K562 (cell line): ENCODE measurements around the gene BIK. TPM values are rescaled to one million over a fixed set of nuclear protein-coding genes. Genes with fewer than 3 reads are reported as not detected.

Experiments
- ATAC-seq: fragments of 200-7000 bp; cut with Tn5 transposase; 3 replicates; pipeline ENCODE4 v1.9.1; 2020; ENCODE audit warnings: moderate library complexity
- BruUV-seq: library from RNA; stranded (reverse); fragments of 400-500 nt; replicated peaks from 2 replicates; lab custom pipeline; 2021; lab: Mats Ljungman, UMichigan
- CTCF ChIA-PET: fragments of 300-600 bp; formaldehyde crosslinking; extraction: SDS; loops from one replicate; lab custom pipeline; 2021; ENCODE audit warnings: low intra/inter-chr PET ratio; lab: Yijun Ruan, JAX
- POLR2A ChIA-PET: fragments of 300-600, 350-650 bp; sonication (Branson Sonifier 250); formaldehyde crosslinking; extraction: SDS; loops from one replicate; lab custom pipeline; 2021; ENCODE audit warnings: antibody characterized with exemption, inconsistent platforms; lab: Yijun Ruan, JAX
- DNase-seq, 4 experiments: peaks; one replicate each; pipeline versions ENCODE4 v3.0.0 to v3.0.0-alpha.2; 2011 to 2018; ENCODE audit warnings: low spot score in 3 of 4, mixed read lengths in 3 of 4; ENCODE audit errors: extremely low read depth in 1 of 4
- FAIRE-seq: peaks from 2 replicates; lab custom pipeline; 2011; peaks lifted over from hg19 to GRCh38; lab: Jason Lieb, UNC
- H2AFZ ChIP-seq: 2 replicates; pipeline ENCODE4 v1.6.0; 2011; ENCODE audit warnings: low read depth, low read length, control low read depth, inconsistent platforms
- H3K27ac ChIP-seq: fragments of 200-600 bp; 3 replicates; pipeline ENCODE4 v1.8.0; 2011; ENCODE audit warnings: low read depth, mild to moderate bottlenecking, control low read depth, inconsistent platforms, low read length, moderate library complexity, mixed read lengths; ENCODE audit errors: extremely low read depth
- H3K27me3 ChIP-seq, 2 experiments: fragments of 300-600 bp in 1 of 2; 2 replicates in 1 of 2; 3 replicates in 1 of 2; pipeline versions ENCODE4 v1.6.0 to v1.8.0; 2011; ENCODE audit warnings: inconsistent platforms in 2 of 2, low read length in 2 of 2, mild to moderate bottlenecking in 1 of 2, mixed read lengths in 1 of 2, moderate library complexity in 1 of 2; ENCODE audit not compliant: control insufficient read depth in 2 of 2, insufficient read depth in 2 of 2
- H3K36me3 ChIP-seq: fragments of 300-600 bp; 3 replicates; pipeline ENCODE4 v1.8.0; 2011; ENCODE audit warnings: mild to moderate bottlenecking, low read length, inconsistent platforms; ENCODE audit not compliant: control insufficient read depth, insufficient read depth
- H3K4me1 ChIP-seq, 2 experiments: fragments of 200-600 bp in 1 of 2; replicated peaks in 1 of 2; 2 replicates in 1 of 2; 3 replicates in 1 of 2; pipeline versions ENCODE4 v1.5.1 to v1.8.0; 2011; ENCODE audit warnings: inconsistent platforms in 2 of 2, low read length in 2 of 2, mild to moderate bottlenecking in 1 of 2, mixed read lengths in 1 of 2, moderate library complexity in 1 of 2; ENCODE audit not compliant: control insufficient read depth in 2 of 2, insufficient read depth in 2 of 2
- H3K4me2 ChIP-seq: 2 replicates; pipeline ENCODE4 v1.6.1; 2011; ENCODE audit warnings: low read length, control low read depth, inconsistent platforms, mixed read lengths; ENCODE audit not compliant: insufficient read depth
- H3K4me3 ChIP-seq: fragments of 200-600 bp; sonication (generic), shearing (Covaris generic); 2 replicates; pipeline ENCODE4 v1.5.1; 2016; ENCODE audit warnings: control low read depth, inconsistent platforms
- H3K79me2 ChIP-seq: fragments of 200-600 bp; 3 replicates; pipeline ENCODE4 v1.8.0; 2011; ENCODE audit warnings: low read length, inconsistent platforms; ENCODE audit not compliant: control insufficient read depth, insufficient read depth
- H3K9ac ChIP-seq, 2 experiments: 2 replicates each; pipeline versions ENCODE4 v1.6.0 to v1.6.1; 2011; ENCODE audit warnings: low read depth in 2 of 2, low read length in 2 of 2, control low read depth in 1 of 2, inconsistent platforms in 1 of 2, mild to moderate bottlenecking in 1 of 2, mixed read lengths in 1 of 2; ENCODE audit not compliant: insufficient read depth in 1 of 2
- H3K9me1 ChIP-seq: one replicate; pipeline ENCODE4 v1.6.0; 2011; ENCODE audit warnings: inconsistent platforms, mild to moderate bottlenecking, low read length, moderate library complexity; ENCODE audit not compliant: control insufficient read depth, insufficient read depth
- H3K9me3 ChIP-seq: replicated peaks from 2 replicates; pipeline ENCODE4 v1.5.1; 2011; ENCODE audit warnings: low read depth, low read length, inconsistent platforms; ENCODE audit not compliant: control insufficient read depth, insufficient read depth
- H4K20me1 ChIP-seq: replicated peaks from 2 replicates; pipeline ENCODE4 v1.6.1; 2011; ENCODE audit warnings: low read length, inconsistent platforms, mixed read lengths; ENCODE audit not compliant: control insufficient read depth, insufficient read depth
- CREB1 ChIP-seq, 2 experiments: sonication (generic) in 1 of 2; formaldehyde crosslinking in 1 of 2; IDR thresholded peaks; 2 replicates each; pipeline versions ENCODE4 v1.6.1 to v1.8.0; 2012 to 2022; ENCODE audit warnings: inconsistent platforms in 1 of 2, mild to moderate bottlenecking in 1 of 2, missing genetic modification reagents in 1 of 2, moderate library complexity in 1 of 2
- DACH1 ChIP-seq: fragments of 450-650 bp; IDR thresholded peaks from 2 replicates; pipeline ENCODE4 v1.6.1; 2018; ENCODE audit not compliant: partially characterized antibody
- ESRRB ChIP-seq: fragments of 250-450 bp; sonication (Bioruptor Pico); IDR thresholded peaks from 2 replicates; pipeline ENCODE4 v1.5.0; 2020; ENCODE audit warnings: mild to moderate bottlenecking, moderate library complexity, borderline replicate concordance
- HDAC6 ChIP-seq: IDR thresholded peaks from 2 replicates; pipeline ENCODE4 v1.6.1; 2012; ENCODE audit warnings: low read depth, mild to moderate bottlenecking, control low read depth, inconsistent platforms, low read length, moderate library complexity
- HMG20B ChIP-seq: fragments of 250-450 bp; sonication (Bioruptor Pico); IDR thresholded peaks from 2 replicates; pipeline ENCODE4 v1.5.0; 2021; ENCODE audit warnings: mild to moderate bottlenecking
- LEF1 ChIP-seq: fragments of 450-650 bp; IDR thresholded peaks from 2 replicates; pipeline ENCODE4 v1.6.1; 2016; ENCODE audit warnings: mild to moderate bottlenecking
- NFE2L1 ChIP-seq: fragments of 450-650 bp; IDR thresholded peaks from 2 replicates; pipeline ENCODE4 v1.6.1; 2016; ENCODE audit warnings: missing genetic modification characterization, low read depth, mild to moderate bottlenecking, missing compliant biosample characterization, moderate library complexity, borderline replicate concordance
- PHTF2 ChIP-seq: fragments of 250-450 bp; sonication (Bioruptor Pico); IDR thresholded peaks from 2 replicates; pipeline ENCODE4 v1.5.0; 2021; ENCODE audit warnings: mild to moderate bottlenecking
- PTBP1 ChIP-seq: fragments of 200-400 bp; formaldehyde crosslinking; IDR thresholded peaks from 2 replicates; pipeline ENCODE4 v1.6.1; 2017; ENCODE audit warnings: low read depth, low read length
- SRSF1 ChIP-seq: fragments of 200-400 bp; formaldehyde crosslinking; IDR thresholded peaks from 2 replicates; pipeline ENCODE4 v1.6.1; 2017; ENCODE audit warnings: mild to moderate bottlenecking, low read depth, low read length, moderate library complexity
- TCF7L2 ChIP-seq: fragments of 150-350 bp; IDR thresholded peaks from 2 replicates; pipeline ENCODE4 v1.6.1; 2016; ENCODE audit warnings: low read depth, mild to moderate bottlenecking, low read length, moderate library complexity
- THAP12 ChIP-seq: fragments of 250-450 bp; sonication (Bioruptor Pico); IDR thresholded peaks from 2 replicates; pipeline ENCODE4 v1.9.0; 2021; ENCODE audit warnings: mild to moderate bottlenecking, inconsistent platforms
- ZNF384 ChIP-seq: IDR thresholded peaks from 2 replicates; pipeline ENCODE4 v1.6.1; 2012; ENCODE audit warnings: low read depth, low read length, improper control_type of control experiment
- WGBS: fragments of 100-300 bp; shearing (Covaris generic); methylation state at CpG from one replicate; pipeline ENCODE4 v1.1.6; 2016; ENCODE audit warnings: low coverage, mixed read lengths; ENCODE audit not compliant: insufficient coverage; ENCODE audit errors: missing lambda C conversion rate; 5-methylcytosine and 5-hydroxymethylcytosine counted together
- in situ Hi-C: fragments of 300-500 bp; cut with MboI; formaldehyde crosslinking; loops from 4 replicates; pipeline ENCODE4 v1.15.0; 2018; ENCODE audit warnings: inconsistent platforms, mixed read lengths
- intact Hi-C: fragments of 100-400 bp; cut with micrococcal nuclease; formaldehyde crosslinking; loops from 2 replicates; pipeline ENCODE4 v1.14.2; 2022
- polyA plus RNA-seq, 8 experiments: library from polyadenylated mRNA; depleted of rRNA in 4 of 8; stranded (reverse) in 5 of 8; unstranded in 3 of 8; fragments of >200 nt; fragmentation: Nextera tagmentation in 2 of 8; fragmentation: Illumina TruSeq in 1 of 8; extraction: Ambion mirVana in 2 of 8; extraction: Trizol in 1 of 8; gene quantifications; 2 replicates each; pipeline versions ENCODE4 v1.2.1 to v1.2.3, GENCODE V29; 2011 to 2014; ENCODE audit warnings: inconsistent platforms in 1 of 8, missing spikeins in 1 of 8
- total RNA-seq, 7 experiments: library from RNA; depleted of rRNA in 6 of 7; stranded (reverse); fragments of >200 nt in 6 of 7; fragmentation: Illumina TruSeq in 2 of 7; extraction: Trizol in 2 of 7; gene quantifications; 2 replicates each; pipeline versions ENCODE4 v1.2.1 to v1.2.3, GENCODE V29; 2011 to 2021; ENCODE audit warnings: low replicate concordance in 1 of 7

BIK gene
- total and polyA plus RNA-seq, 9 of the 15 experiments (the other 6 are each of a cell fraction or from before 2014, with no cell fraction given) = 0.08 to 0.23 (median 0.18) TPM; not detected in 4

- no peaks in the 10 kb centered on the region for H3K9me3 ChIP-seq
- no peak overlapping the region for H3K27ac ChIP-seq
- DNase-seq (no peak), ATAC-seq (no peak), FAIRE-seq (no peak)
- no TSS peak for BruUV-seq
- WGBS = 100% methylated on average over 1 of the region's 5 CpGs
- ChIA-PET CTCF (no interaction called here), POLR2A (no interaction called here)
- H3K27me3 ChIP-seq = no peaks in the 10 kb centered on the region
- H3K4me3 ChIP-seq = no peak overlapping the region
- TF ChIP-seq HMG20B (CRISPR knock-in tag) (no peak), SRSF1 (no peak), ESRRB (CRISPR knock-in tag) (no peak), ZNF384 (no peak), PTBP1 (no peak), HDAC6 (no peak), LEF1 (no peak), NFE2L1 (no peak), CREB1 (IDR thresholded peaks at IDR 0.05) (no peak), CREB1 (CRISPR knock-in tag; IDR thresholded peaks at IDR 0.05) (no peak), TCF7L2 (no peak), DACH1 (no peak), PHTF2 (CRISPR knock-in tag) (no peak), THAP12 (CRISPR knock-in tag) (no peak)
- H3K9ac ChIP-seq = no peak overlapping the region
- no peaks in the 10 kb centered on the region for H3K9me1 ChIP-seq
- in situ Hi-C loops = no loop called here
- no peak overlapping the region for H2AFZ ChIP-seq
- H3K36me3 ChIP-seq = peaks cover 81% of the 10 kb centered on the region
- no peaks in the 10 kb centered on the region for H3K79me2 ChIP-seq
- intact Hi-C loops = no loop called here
- H4K20me1 ChIP-seq = no peaks in the 10 kb centered on the region
- H3K4me2 ChIP-seq = no peak overlapping the region
- no peaks in the 10 kb centered on the region for H3K4me1 ChIP-seq
Measured at GRCh38 chr22:43135565-43135964, 25.0 kb downstream of the BIK start.
